ENCODE data around the gene RRM2.

RRM2 gene

DNA sequence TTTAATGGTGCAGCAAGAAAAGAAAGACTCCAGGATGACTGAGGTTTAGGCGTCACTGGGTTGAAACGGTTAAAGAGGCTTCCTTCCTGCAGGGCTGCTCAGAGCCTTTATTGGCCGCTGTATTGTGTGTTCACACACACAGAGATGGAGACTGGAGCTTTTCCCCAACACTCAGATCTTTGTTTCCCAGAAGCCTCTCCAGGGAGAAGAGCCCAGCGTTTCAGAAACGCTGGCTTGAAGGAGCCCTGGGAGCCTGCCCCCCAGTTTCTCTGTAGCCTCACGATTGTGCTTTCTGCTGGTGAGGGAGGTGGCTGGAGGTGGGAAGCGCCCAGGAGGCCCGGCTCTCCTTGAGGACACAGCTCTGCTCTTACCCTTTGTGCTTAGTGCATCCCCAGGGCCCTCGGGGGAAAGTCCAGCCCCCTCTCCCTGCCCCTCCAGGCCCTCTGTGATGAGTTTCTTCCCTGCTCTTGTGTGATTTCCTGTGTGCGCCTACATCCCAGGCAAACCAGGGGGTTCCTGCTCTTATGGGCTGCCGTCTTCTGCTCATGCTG, 37.1 kb downstream of the RRM2 start:
- Histone ChIP-seq H3K36me3 (ENCODE audit: control insufficient read depth in 2 of 2, insufficient read depth in 2 of 2, low read length in 2 of 2) (no peaks in the 10 kb centered on the region), H3K4me1 (ENCODE audit: control insufficient read depth, insufficient read depth, low read length) (no peaks in the 10 kb centered on the region), H3K27ac (ENCODE audit: low read length) (no peak overlapping the region)

DNA sequence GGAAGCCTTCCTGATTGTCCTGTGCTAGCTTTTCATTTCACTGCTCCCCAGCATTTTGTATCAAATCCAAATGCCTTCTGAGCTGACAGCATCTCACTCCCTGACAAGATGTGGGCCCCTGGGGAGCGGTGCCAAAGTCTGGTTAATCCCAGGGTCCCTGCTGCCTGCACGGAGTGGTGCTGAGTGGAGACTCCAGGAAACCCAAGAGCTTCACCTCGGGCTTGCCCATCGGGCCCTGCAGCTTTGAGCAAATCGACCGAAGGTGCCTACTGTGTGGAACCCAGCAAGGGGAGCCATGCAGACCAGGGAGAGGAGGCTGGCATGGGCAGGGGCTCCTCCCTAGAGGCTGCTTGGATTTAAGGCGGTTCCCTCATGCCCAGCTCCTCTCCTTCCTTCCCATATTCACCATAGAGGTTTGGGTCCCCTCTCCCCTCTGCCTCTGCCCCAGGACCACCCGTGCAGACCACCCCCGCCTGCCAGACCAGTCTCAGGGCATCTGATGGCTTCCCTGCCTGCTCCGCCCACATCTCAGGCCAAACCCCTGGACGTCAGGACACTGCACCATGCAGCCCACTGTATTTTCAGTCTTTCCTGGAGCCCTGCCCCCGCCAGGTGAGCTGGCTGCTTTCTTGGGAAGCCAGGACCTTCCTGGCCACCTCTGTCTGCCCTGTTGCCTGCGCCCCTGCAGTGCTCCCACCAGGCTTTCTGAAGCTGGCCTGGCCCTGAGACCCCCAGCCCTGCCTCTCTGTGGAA, 37.8 kb downstream of the RRM2 start:
- Histone ChIP-seq H3K4me3 (ENCODE audit: low read length in 2 of 2) (no peak overlapping the region), H3K9me3 (ENCODE audit: control insufficient read depth in 2 of 2, low read length in 2 of 2) (no peaks in the 10 kb centered on the region), H3K36me3 (ENCODE audit: control insufficient read depth in 2 of 2, insufficient read depth in 2 of 2, low read length in 2 of 2) (no peaks in the 10 kb centered on the region), H3K4me1 (ENCODE audit: control insufficient read depth, insufficient read depth, low read length) (no peaks in the 10 kb centered on the region), H3K27me3 (ENCODE audit: control insufficient read depth in 1 of 2, insufficient read depth in 2 of 2, low read length in 2 of 2) (no peaks in the 10 kb centered on the region), H3K27ac (ENCODE audit: low read length) (no peak overlapping the region), H3K9ac (ENCODE audit: low read length in 2 of 2) (no peak overlapping the region)

More for the DNA sequence above, 37.1 kb downstream of the RRM2 start:
- Histone ChIP-seq H3K9me3 (ENCODE audit: control insufficient read depth in 2 of 2, low read length in 2 of 2) (no peaks in the 10 kb centered on the region), H3K9ac (ENCODE audit: low read length in 2 of 2) (no peak overlapping the region), H3K4me3 (ENCODE audit: low read length in 2 of 2) (no peak overlapping the region), H3K27me3 (ENCODE audit: control insufficient read depth in 1 of 2, insufficient read depth in 2 of 2, low read length in 2 of 2) (no peaks in the 10 kb centered on the region)

- Histone ChIP-seq H3K27me3 (ENCODE audit: control insufficient read depth in 1 of 2, insufficient read depth in 2 of 2, low read length in 2 of 2) (no peaks in the 10 kb centered on the region), H3K9me3 (ENCODE audit: control insufficient read depth in 2 of 2, low read length in 2 of 2) (no peaks in the 10 kb centered on the region), H3K27ac (ENCODE audit: low read length) (no peak overlapping the region), H3K36me3 (ENCODE audit: control insufficient read depth in 2 of 2, insufficient read depth in 2 of 2, low read length in 2 of 2) (no peaks in the 10 kb centered on the region), H3K4me3 (ENCODE audit: low read length in 2 of 2) (no peak overlapping the region), H3K4me1 (ENCODE audit: control insufficient read depth, insufficient read depth, low read length) (no peaks in the 10 kb centered on the region), H3K9ac (ENCODE audit: low read length in 2 of 2) (no peak overlapping the region)
Observed at GRCh38 chr2:10161206-10161931, 38.8 kb downstream of the RRM2 start.

- Histone ChIP-seq H3K27me3 (ENCODE audit: control insufficient read depth in 1 of 2, insufficient read depth in 2 of 2, low read length in 2 of 2) (no peaks in the 10 kb centered on the region), H3K36me3 (ENCODE audit: control insufficient read depth in 2 of 2, insufficient read depth in 2 of 2, low read length in 2 of 2) (no peaks in the 10 kb centered on the region), H3K9me3 (ENCODE audit: control insufficient read depth in 2 of 2, low read length in 2 of 2) (no peaks in the 10 kb centered on the region), H3K27ac (ENCODE audit: low read length) (no peak overlapping the region), H3K4me1 (ENCODE audit: control insufficient read depth, insufficient read depth, low read length) (no peaks in the 10 kb centered on the region), H3K4me3 (ENCODE audit: low read length in 2 of 2) (no peak overlapping the region), H3K9ac (ENCODE audit: low read length in 2 of 2) (no peak overlapping the region)
Observed at GRCh38 chr2:10161961-10162441, 39.5 kb downstream of the RRM2 start.

GRCh38 chr2:10162586-10163497, 40.3 kb downstream of the RRM2 start:
- Histone ChIP-seq H3K9ac (ENCODE audit: low read length in 2 of 2) (no peak overlapping the region), H3K4me3 (ENCODE audit: low read length in 2 of 2) (no peak overlapping the region), H3K9me3 (ENCODE audit: control insufficient read depth in 2 of 2, low read length in 2 of 2) (no peaks in the 10 kb centered on the region), H3K27me3 (ENCODE audit: control insufficient read depth in 1 of 2, insufficient read depth in 2 of 2, low read length in 2 of 2) (no peaks in the 10 kb centered on the region), H3K27ac (ENCODE audit: low read length) (no peak overlapping the region), H3K36me3 (ENCODE audit: control insufficient read depth in 2 of 2, insufficient read depth in 2 of 2, low read length in 2 of 2) (no peaks in the 10 kb centered on the region), H3K4me1 (ENCODE audit: control insufficient read depth, insufficient read depth, low read length) (no peaks in the 10 kb centered on the region)

GRCh38 chr2:10163498-10164486, 41.3 kb downstream of the RRM2 start:
- Histone ChIP-seq H3K9ac (ENCODE audit: low read length in 2 of 2) (no peak overlapping the region), H3K27me3 (ENCODE audit: control insufficient read depth in 1 of 2, insufficient read depth in 2 of 2, low read length in 2 of 2) (no peaks in the 10 kb centered on the region), H3K4me1 (ENCODE audit: control insufficient read depth, insufficient read depth, low read length) (no peaks in the 10 kb centered on the region), H3K9me3 (ENCODE audit: control insufficient read depth in 2 of 2, low read length in 2 of 2) (no peaks in the 10 kb centered on the region), H3K27ac (ENCODE audit: low read length) (no peak overlapping the region), H3K4me3 (ENCODE audit: low read length in 2 of 2) (no peak overlapping the region), H3K36me3 (ENCODE audit: control insufficient read depth in 2 of 2, insufficient read depth in 2 of 2, low read length in 2 of 2) (no peaks in the 10 kb centered on the region)

DNA sequence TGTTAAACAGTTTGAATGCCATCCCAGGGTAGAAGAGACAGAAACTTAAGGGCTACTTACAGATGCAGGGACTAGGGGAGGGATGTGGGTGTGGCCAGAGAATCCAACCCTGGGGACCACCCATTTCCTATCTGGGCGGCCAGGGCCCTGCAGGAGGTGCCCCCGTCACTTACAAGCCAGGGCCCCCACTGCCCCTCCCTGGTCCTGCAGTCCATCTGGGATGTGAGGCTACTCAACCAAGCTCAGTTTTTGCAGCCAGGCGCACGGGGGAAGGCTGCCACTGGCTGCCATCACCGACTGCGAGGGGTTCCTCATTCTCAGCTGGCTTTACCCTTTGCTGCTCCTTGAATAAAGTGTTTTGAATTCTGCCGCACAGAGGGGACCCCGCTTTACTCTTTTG, 42.1 kb downstream of the RRM2 start:
- Histone ChIP-seq H3K4me3 (ENCODE audit: low read length in 2 of 2) (no peak overlapping the region), H3K36me3 (ENCODE audit: control insufficient read depth in 2 of 2, insufficient read depth in 2 of 2, low read length in 2 of 2) (no peaks in the 10 kb centered on the region), H3K27me3 (ENCODE audit: control insufficient read depth in 1 of 2, insufficient read depth in 2 of 2, low read length in 2 of 2) (no peaks in the 10 kb centered on the region), H3K4me1 (ENCODE audit: control insufficient read depth, insufficient read depth, low read length) (no peaks in the 10 kb centered on the region), H3K27ac (ENCODE audit: low read length) (no peak overlapping the region), H3K9me3 (ENCODE audit: control insufficient read depth in 2 of 2, low read length in 2 of 2) (no peaks in the 10 kb centered on the region), H3K9ac (ENCODE audit: low read length in 2 of 2) (no peak overlapping the region)

DNA sequence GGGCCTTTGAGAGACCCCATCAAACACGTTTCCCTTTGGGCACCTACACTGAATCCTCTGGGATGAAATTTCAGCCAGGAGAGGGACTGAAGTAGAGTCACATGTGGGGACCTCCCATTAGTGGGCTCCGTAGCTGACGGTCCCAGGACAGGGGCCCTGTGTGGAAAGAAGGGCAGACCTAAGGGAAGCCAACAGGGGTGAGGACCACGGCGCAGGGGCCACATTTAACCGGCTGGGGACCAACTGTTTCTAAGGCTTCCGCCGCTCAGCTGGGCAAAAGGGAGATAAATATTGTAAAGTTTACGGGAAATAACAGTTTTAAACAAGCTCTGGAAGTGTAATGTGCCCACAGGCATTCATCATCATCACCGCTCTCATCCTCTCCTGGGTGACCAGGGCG, 42.7 kb downstream of the RRM2 start:
- no peak overlapping the region for H3K27ac ChIP-seq (ENCODE audit: low read length)
- no peak overlapping the region for H3K9ac ChIP-seq (ENCODE audit: low read length in 2 of 2)
- no peaks in the 10 kb centered on the region for H3K36me3 ChIP-seq (ENCODE audit: control insufficient read depth in 2 of 2, insufficient read depth in 2 of 2, low read length in 2 of 2)
- no peak overlapping the region for H3K4me3 ChIP-seq (ENCODE audit: low read length in 2 of 2)
- H3K4me1 ChIP-seq (ENCODE audit: control insufficient read depth, insufficient read depth, low read length) = no peaks in the 10 kb centered on the region
- H3K27me3 ChIP-seq (ENCODE audit: control insufficient read depth in 1 of 2, insufficient read depth in 2 of 2, low read length in 2 of 2) = no peaks in the 10 kb centered on the region
- H3K9me3 ChIP-seq (ENCODE audit: control insufficient read depth in 2 of 2, low read length in 2 of 2) = no peaks in the 10 kb centered on the region

DNA sequence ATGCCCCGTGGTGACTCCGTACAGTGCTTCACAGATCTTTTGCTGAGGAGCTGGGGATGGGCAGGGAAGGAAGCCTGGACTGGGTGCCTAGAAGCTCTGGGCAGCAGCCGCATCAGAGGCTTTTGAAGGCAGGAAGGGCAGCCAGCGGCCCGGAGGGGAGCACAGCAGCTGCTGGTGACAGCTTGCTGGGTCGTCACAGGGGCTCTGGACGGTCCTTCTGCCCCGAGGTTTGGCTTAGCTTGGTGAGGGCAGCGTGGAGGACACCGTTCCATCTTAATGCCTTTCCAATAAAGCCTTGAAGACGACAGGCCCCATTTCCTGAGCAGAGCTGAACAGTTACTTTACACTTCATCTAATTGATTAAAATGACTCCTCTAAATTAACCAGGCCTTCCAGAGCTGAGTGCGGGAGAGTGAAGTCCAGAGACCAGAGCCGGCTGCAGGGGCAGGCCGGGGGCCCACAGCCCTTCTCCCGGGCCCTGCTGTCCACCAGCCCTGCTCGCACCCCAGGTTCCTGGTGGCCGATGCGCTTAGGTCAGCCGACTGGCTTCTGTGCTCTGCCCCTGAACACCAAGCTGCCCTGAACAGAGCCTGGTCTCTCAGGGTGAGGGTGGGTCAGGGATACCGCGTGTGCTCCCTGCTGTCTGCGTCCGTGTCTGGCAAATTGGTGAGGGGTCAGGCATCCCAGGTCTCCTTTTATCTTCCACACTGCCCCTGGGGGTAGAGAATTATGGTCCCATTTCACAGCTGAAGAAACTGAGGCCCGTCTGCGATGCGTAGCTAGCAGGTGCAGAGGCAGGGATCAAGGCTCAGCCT, 43.5 kb downstream of the RRM2 start:
- Histone ChIP-seq H3K36me3 (ENCODE audit: control insufficient read depth in 2 of 2, insufficient read depth in 2 of 2, low read length in 2 of 2) (no peaks in the 10 kb centered on the region), H3K4me3 (ENCODE audit: low read length in 2 of 2) (no peak overlapping the region), H3K27ac (ENCODE audit: low read length) (no peak overlapping the region), H3K9me3 (ENCODE audit: control insufficient read depth in 2 of 2, low read length in 2 of 2) (no peaks in the 10 kb centered on the region), H3K9ac (ENCODE audit: low read length in 2 of 2) (no peak overlapping the region), H3K4me1 (ENCODE audit: control insufficient read depth, insufficient read depth, low read length) (no peaks in the 10 kb centered on the region), H3K27me3 (ENCODE audit: control insufficient read depth in 1 of 2, insufficient read depth in 2 of 2, low read length in 2 of 2) (no peaks in the 10 kb centered on the region)
